Fibroblast of lung (primary cell): ENCODE data around the gene CLDN2.

Source experiments
- CTCF ChIP-seq, 2 donors: IDR thresholded peaks in 1 of 2; conservative IDR thresholded peaks in 1 of 2; 1 replicate in 1 of 2; 2 replicates in 1 of 2; pipeline ENCODE4 v1.5.1; 2011 to 2012; ENCODE audit warnings: low read length in 2 of 2, control low read depth in 1 of 2, inconsistent platforms in 1 of 2, low read depth in 1 of 2, mild to moderate bottlenecking in 1 of 2
- EZH2 ChIP-seq: IDR thresholded peaks from 2 replicates; pipeline ENCODE4 v1.5.1; 2012; ENCODE audit warnings: low read length, control low read depth, mild to moderate bottlenecking; ENCODE audit errors: missing control alignments

- no peak for TF ChIP-seq CTCF (conservative IDR thresholded peaks at IDR 0.05 in 1 of 2, IDR thresholded peaks at IDR 0.05 in 1 of 2; ENCODE audit: low read depth in 1 of 2, low read length in 2 of 2)
- TF ChIP-seq EZH2, result no peak
Measured at GRCh38 chrX:106950381-106950780, 30.2 kb downstream of the CLDN2 start.
